ENCODE results near the gene ARHGEF28. TPM values are rescaled to one million over a fixed set of nuclear protein-coding genes. Genes with fewer than 3 reads are reported as not detected.

ARHGEF28 gene
- total RNA-seq, 2 experiments from 2014 or later, result not detected

DNA sequence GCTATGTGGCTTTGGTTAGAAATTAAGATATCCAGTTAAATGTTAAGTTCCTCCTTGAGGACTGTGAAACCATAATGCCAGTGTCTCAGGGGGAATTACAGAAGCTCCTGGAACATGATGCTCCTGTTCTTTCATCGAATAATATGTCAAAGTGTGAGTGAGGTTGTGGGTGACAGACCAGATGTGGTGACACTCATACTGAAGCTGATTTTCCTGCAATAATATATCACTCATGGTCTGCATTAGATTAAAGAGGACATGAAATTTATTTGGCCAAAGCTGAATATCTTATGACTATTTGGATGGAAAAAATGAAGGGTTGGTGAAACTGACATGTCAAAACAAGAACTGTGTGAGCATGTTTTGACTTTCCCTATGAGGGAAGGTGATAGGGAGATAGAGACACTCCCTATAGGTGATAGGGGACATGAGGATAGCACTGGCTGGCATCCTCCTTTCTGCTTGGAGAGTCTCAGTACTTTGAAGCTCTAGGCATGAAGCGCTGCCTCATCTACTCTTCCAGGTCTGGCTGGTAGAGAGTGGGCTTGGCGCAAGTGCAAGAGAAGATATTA, 173.5 kb downstream of the ARHGEF28 start:
- no peak overlapping the region for H2AFZ ChIP-seq (ENCODE audit: low read length)
- no peaks in the 10 kb centered on the region for H3K4me1 ChIP-seq (ENCODE audit: insufficient read depth, low read length, poor library complexity, severe bottlenecking)
- H3K9me3 ChIP-seq (ENCODE audit: low read length), result no peaks in the 10 kb centered on the region
- POLR2A ChIA-PET, result no interaction called here
- H3K4me2 ChIP-seq (ENCODE audit: low read length), result no peak overlapping the region
- no TSS peak for BruUV-seq (replicated peaks)
- no peak overlapping the region for H3K27ac ChIP-seq (ENCODE audit: low read depth, low read length, poor library complexity, severe bottlenecking)
- intact Hi-C loops (cut with micrococcal nuclease; ENCODE audit: unreplicated experiment), result no loop called here
- no peaks in the 10 kb centered on the region for H3K9me2 ChIP-seq (ENCODE audit: insufficient read depth, low read length)
- H3K4me3 ChIP-seq (ENCODE audit: low read depth, low read length, poor library complexity, severe bottlenecking), result no peak overlapping the region
- H4K20me1 ChIP-seq (ENCODE audit: insufficient read depth, low read length), result no peaks in the 10 kb centered on the region
- CTCF ChIA-PET (ENCODE audit: unreplicated experiment), result no interaction called here
- no peak for TF ChIP-seq EZH2phosphoT487 (IDR thresholded peaks at IDR 0.05; ENCODE audit: borderline replicate concordance, low read depth, low read length)
- TF ChIP-seq CTCF (conservative IDR thresholded peaks at IDR 0.05; ENCODE audit: low read length), result no peak
- no peaks in the 10 kb centered on the region for H3K79me2 ChIP-seq (ENCODE audit: insufficient read depth, low read depth, low read length)
- no peaks in the 10 kb centered on the region for H3K36me3 ChIP-seq (ENCODE audit: insufficient read depth, low read length)
- no peak for DNase-seq (ENCODE audit: low spot score)

DNA sequence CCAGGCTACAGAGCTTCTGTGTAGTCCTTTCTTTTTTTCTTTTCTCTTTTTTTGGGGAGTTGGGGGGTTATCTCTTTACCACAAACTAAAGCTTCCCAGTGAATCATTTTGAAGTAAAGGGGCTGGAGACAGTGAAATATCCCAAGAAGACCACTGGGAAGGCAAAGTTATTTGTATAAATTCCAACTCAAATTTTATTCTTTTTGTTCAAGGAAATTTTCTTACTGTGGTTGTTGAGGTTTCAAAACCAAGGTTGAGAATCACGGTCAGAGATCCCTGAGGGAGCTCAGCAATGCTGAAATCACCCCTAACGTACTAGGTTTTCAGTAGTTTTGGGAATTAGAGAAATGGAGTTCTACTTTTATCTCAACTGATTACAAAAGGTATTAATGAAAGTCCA, 175.7 kb downstream of the ARHGEF28 start:
- Histone ChIP-seq H3K9me3 (ENCODE audit: low read length) (no peaks in the 10 kb centered on the region), H3K4me1 (ENCODE audit: insufficient read depth, low read length, poor library complexity, severe bottlenecking) (no peaks in the 10 kb centered on the region), H3K79me2 (ENCODE audit: insufficient read depth, low read depth, low read length) (no peaks in the 10 kb centered on the region), H4K20me1 (ENCODE audit: insufficient read depth, low read length) (no peaks in the 10 kb centered on the region), H3K4me2 (ENCODE audit: low read length) (no peak overlapping the region), H2AFZ (ENCODE audit: low read length) (no peak overlapping the region), H3K9me2 (ENCODE audit: insufficient read depth, low read length) (no peaks in the 10 kb centered on the region), H3K4me3 (ENCODE audit: low read depth, low read length, poor library complexity, severe bottlenecking) (no peak overlapping the region), H3K27ac (ENCODE audit: low read depth, low read length, poor library complexity, severe bottlenecking) (no peak overlapping the region), H3K36me3 (ENCODE audit: insufficient read depth, low read length) (no peaks in the 10 kb centered on the region)
- CTCF ChIA-PET (ENCODE audit: unreplicated experiment), result no interaction called here
- intact Hi-C loops (cut with micrococcal nuclease; ENCODE audit: unreplicated experiment), result no loop called here
- no TSS peak for BruUV-seq (replicated peaks)
- TF ChIP-seq EZH2phosphoT487 (IDR thresholded peaks at IDR 0.05; ENCODE audit: borderline replicate concordance, low read depth, low read length) (no peak), CTCF (conservative IDR thresholded peaks at IDR 0.05; ENCODE audit: low read length) (no peak)
- POLR2A ChIA-PET, result interaction anchor here (0.8 kb wide), 1 partner anchor 267 kb away, joined by 4 read pairs; no protein-coding TSS in a partner anchor
- DNase-seq (ENCODE audit: low spot score), result no peak

GRCh38 chr5:73805449-73805848, 179.5 kb downstream of the ARHGEF28 start:
- no peaks in the 10 kb centered on the region for H3K4me1 ChIP-seq (ENCODE audit: insufficient read depth, low read length, poor library complexity, severe bottlenecking)
- no peaks in the 10 kb centered on the region for H3K9me3 ChIP-seq (ENCODE audit: low read length)
- no peak overlapping the region for H3K4me3 ChIP-seq (ENCODE audit: low read depth, low read length, poor library complexity, severe bottlenecking)
- intact Hi-C loops (cut with micrococcal nuclease; ENCODE audit: unreplicated experiment), result no loop called here
- H3K79me2 ChIP-seq (ENCODE audit: insufficient read depth, low read depth, low read length), result no peaks in the 10 kb centered on the region
- ChIA-PET POLR2A (no interaction called here), CTCF (ENCODE audit: unreplicated experiment) (no interaction called here)
- no peaks in the 10 kb centered on the region for H3K36me3 ChIP-seq (ENCODE audit: insufficient read depth, low read length)
- no peak overlapping the region for H3K4me2 ChIP-seq (ENCODE audit: low read length)
- no peaks in the 10 kb centered on the region for H4K20me1 ChIP-seq (ENCODE audit: insufficient read depth, low read length)
- no peaks in the 10 kb centered on the region for H3K9me2 ChIP-seq (ENCODE audit: insufficient read depth, low read length)
- BruUV-seq (replicated peaks), result no TSS peak
- TF ChIP-seq CTCF (conservative IDR thresholded peaks at IDR 0.05; ENCODE audit: low read length), result no peak
- TF ChIP-seq EZH2phosphoT487 (IDR thresholded peaks at IDR 0.05; ENCODE audit: borderline replicate concordance, low read depth, low read length), result no peak
- no peak for DNase-seq (ENCODE audit: low spot score)
- H3K27ac ChIP-seq (ENCODE audit: low read depth, low read length, poor library complexity, severe bottlenecking), result no peak overlapping the region
- H2AFZ ChIP-seq (ENCODE audit: low read length), result no peak overlapping the region

Measured in OCI-LY7 (cell line).